GM23248 (cell line): ENCODE data around the gene SMC6.

ENCODE experiments used
- EZH2 ChIP-seq: fragments of 200-600 bp; sonication (generic); IDR thresholded peaks from 2 replicates; pipeline ENCODE4 v1.6.1; 2018; ENCODE audit warnings: antibody characterized with exemption, mild to moderate bottlenecking; ENCODE audit not compliant: insufficient read depth, poor library complexity, severe bottlenecking
- EZH2phosphoT487 ChIP-seq: fragments of 200-600 bp; sonication (generic); IDR thresholded peaks from 2 replicates; pipeline ENCODE4 v1.6.1; 2018; ENCODE audit warnings: antibody characterized with exemption, moderate library complexity, mild to moderate bottlenecking, low read depth; ENCODE audit not compliant: insufficient read depth

- TF ChIP-seq EZH2 (no peak), EZH2phosphoT487 (no peak)
Measured at GRCh38 chr2:17674817-17675216, 78.8 kb downstream of the SMC6 start.
